MM.1S (cell line): ENCODE results near the gene DLGAP1.

Source experiments
- CTCF ChIP-seq: fragments of 300-600 bp; sonication (generic); IDR thresholded peaks from 2 replicates; pipeline ENCODE4 v1.5.1; 2016; ENCODE audit warnings: antibody characterized with exemption, low read length, mixed read lengths
- EZH2 ChIP-seq: fragments of 300-600 bp; sonication (generic); optimal IDR thresholded peaks from 2 replicates; pipeline ENCODE3; 2017; ENCODE audit warnings: low read depth, mild to moderate bottlenecking, antibody characterized with exemption, low read length, mixed read lengths

- TF ChIP-seq EZH2 (no peak), CTCF (no peak)
Observed at GRCh38 chr18:3460823-3461398, 994.2 kb downstream of the DLGAP1 start.
